NCI-H82 treated with DMSO at 0.1 percent for 48 hours (cell line): ENCODE data around the gene SOD1.

Source experiments
- DNase-seq: peaks from one replicate; lab custom pipeline; 2025; ENCODE audit not compliant: unreplicated experiment; lab: John Stamatoyannopoulos, UW

Gene SOD1

DNA sequence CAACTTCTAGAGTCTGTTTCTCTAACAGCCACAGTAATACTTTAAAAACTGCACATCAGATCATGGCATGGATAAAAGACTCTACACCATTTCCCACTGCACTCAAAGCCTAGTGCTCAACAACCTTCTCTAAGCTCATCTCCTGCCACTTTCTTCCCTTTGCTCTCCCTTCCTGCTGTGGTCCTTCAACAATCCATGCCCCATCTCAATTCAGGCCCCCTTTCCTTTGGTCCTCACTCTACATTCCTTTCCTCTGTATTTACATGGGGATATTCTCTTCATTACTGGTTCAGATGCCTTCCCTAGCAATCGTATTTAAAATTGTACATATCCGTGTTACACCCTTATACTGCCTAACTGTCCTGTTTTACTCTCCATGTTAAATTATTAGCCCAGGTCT lies 19.0 kb downstream of the SOD1 start:
- DNase-seq, result no peak

DNA sequence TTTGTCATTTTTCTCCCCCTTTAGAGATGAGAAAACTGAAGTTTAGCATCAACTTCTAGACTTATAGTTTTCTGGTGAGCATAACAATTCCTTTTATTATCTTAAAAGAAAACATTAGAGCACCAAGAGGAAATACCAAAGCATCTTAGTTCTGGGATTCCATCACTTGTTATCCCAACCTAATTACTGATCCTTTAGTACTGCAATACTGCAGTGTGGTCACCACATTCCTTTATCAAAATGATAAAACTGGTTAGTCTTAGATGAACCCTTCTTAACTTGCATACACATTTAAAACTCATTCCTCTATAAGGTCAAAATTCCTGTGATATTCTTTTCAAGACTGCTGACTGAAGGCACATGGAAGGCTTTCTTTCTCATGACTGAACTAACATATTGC lies 23.1 kb downstream of the SOD1 start:
- DNase-seq, result no peak

DNA sequence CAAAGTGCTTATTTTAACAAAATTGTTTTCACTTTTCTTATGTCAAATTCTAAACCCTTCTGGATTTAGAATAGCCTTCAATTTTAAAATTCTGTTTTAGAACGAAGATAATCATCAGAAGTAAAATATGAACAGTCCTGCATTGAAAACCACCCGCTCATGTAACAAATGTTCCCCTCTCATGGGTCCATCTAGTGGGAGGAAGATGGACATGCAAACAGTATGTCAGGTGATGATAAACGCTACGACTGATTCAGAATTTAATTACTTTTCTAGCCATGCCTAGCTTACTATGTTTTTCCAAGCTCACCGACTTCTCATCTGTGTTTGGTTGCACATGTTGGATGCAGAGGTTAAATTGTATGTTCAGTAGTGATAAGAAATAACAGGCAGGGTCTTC lies 23.5 kb downstream of the SOD1 start:
- no peak for DNase-seq

DNA sequence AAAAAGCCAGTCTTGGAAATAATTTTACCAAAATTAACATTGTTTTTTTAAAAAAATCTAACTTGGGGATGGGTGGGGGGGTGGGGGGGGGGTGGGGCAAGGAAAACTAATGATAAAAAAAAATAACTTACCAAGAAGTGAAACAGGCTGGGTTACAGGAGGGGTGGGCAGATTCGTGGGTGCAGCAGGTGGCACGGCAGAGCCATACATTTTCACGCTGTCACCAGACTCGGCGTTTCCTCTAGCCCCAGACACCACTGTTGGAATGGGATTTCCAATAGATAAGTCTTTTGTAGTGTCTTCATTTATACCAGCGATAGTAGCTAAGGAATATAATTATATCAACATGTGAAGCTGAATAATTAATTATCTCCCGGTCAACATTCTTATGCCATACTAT lies 25.4 kb downstream of the SOD1 start:
- no peak for DNase-seq

DNA sequence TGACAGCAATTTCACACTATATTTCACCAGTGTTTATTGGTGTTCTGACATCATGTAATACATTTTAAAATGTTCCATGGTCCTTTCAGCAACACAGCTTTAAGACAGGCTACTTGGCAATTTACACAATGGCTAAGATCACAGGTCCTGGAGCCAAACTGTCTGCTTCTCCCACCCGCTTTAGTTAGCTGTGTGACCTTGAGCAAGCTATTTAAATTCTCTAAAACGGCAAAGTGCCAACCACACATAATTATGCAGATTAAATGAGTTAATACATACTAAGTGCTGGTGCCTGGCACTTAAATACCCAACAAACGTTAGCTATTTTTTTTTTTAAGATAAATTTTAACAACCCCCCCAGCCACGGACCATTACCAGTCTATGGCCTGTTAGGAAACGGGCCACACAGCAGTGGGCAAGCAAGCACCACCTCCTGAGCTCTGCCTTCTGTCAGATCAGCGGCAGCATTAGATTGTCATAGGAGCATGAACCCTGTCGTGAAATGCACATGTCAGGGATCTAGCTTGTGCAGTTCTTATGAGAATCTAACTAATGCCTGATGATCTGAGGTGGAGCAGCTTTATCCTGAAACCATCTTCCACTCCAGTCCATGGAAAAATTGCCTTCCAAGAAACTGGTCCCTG lies 26.9 kb downstream of the SOD1 start:
- no peak for DNase-seq

DNA sequence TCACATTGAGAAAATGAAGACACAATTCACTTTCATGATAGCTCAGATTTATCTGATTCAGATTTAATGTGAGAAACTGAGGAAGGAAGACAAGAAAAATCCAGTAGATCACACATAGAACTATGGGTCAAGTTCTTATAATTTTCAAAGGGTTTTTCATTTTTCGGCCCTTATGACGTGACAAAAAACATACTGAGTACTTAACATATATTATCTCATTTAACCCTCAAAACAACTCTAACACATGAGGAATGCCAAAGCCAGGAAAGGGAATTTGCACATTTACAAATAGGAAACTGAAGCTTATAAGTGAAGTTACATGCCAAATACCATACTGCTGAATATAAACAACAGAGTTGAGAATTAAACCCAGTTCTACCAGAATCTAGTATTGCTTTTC lies 27.6 kb downstream of the SOD1 start:
- DNase-seq, result no peak

DNA sequence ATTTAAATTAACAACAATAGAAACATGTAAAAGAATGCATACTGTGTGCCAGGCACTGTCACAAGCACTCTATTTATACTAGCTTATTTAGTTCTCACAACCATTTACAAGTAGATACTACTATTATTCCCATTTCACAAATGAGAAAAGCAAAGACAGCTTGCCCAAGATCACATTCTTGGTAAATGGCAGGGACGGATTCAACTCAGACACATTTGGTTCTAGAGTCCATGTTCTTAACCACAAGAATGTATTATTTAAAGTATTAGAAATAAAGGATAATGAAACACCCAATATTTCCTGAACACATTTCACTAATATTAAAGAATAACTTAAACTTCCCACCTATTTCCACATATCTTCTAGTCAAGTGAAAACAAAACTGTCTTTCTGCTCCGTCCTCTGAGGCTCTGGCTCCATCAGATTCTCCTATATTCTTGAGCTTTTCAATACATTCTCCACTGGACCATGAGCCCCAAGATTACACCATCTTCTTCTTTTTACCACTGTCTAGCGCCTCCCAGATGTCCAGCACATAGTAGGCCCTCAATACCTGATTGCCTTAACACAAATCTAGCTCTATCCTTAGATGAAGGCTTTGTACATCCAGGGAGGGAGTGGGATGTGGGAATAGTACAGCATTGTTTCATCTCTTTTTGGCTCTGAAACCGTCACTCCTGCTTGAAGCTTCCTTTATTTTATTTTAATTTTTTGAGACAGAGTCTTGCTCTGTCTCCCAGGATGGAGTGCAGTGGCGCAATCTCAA lies 29.3 kb downstream of the SOD1 start:
- DNase-seq, result no peak

DNA sequence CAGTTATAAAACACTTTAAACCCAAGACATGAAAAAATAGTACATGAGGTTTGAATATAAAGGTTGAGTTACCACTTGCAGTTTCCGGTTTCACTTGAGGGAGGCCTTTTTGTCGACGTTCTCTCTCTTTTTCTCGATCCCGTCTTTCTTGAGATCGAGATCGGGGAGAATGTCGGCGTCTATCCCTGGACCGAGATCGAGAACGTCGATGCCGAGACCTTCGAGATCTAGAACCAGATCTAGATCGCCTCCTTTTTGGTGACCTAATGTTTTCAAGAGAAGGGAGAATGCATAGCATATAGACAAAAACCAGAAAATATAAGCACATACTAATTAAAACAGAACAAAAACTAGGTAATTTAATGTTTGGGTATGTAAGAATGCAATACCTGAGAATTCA lies 33.7 kb downstream of the SOD1 start:
- DNase-seq, result no peak

DNA sequence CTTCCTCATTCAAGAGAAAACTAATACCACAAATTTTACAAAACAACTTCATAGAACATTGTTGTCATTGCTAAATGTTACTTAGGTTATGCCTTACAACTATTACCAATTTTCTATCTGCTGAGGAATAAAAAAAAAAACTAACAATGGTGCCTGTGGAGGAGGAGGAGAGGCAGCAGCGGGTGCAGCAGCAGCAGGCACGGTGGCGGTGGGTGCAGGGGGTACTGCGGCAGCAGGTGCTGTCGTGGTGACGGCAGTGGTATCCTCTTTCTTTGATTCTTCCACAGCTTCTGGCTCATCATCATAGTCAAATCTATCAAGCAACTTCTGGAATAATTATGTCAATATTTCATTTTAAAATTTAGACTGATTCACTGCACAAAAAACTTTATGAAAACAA lies 36.9 kb downstream of the SOD1 start:
- no peak for DNase-seq

DNA sequence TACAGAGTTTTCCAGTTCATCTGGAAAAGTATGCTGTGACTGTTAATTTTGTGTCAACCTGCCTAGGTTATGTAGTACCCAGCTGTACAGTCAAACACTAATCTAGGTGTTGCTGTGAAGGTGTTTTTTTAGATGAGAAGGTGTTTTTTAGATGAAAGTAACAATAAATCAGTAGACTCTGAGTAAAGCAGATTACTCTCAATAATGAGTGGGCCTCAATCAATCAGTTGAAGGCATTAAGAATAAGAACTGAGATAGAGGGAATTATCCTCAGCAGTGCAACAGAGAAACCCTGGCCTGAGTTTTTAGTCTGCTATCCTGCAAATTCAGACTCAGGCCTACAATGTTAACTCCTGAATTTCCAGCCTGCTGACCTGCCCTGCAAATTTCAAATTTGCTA lies 39.0 kb downstream of the SOD1 start:
- DNase-seq, result no peak

DNA sequence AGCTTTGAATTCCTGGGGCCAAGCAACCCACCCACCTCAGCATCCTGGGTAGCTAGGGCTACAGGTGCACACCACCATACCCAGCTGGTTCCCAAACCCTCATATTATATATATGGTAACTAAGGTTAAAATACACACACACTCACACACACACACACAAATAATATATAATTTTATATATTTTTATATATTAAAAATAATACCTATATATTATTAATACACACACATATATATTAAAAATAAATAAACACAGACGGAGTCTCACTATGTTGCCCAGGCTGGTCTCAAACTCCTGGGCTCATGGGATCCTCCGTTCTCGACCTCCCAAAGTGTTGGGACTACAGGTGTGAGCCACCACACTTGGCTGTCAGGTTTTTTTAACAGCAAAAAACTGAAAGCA lies 40.5 kb downstream of the SOD1 start:
- no peak for DNase-seq

DNA sequence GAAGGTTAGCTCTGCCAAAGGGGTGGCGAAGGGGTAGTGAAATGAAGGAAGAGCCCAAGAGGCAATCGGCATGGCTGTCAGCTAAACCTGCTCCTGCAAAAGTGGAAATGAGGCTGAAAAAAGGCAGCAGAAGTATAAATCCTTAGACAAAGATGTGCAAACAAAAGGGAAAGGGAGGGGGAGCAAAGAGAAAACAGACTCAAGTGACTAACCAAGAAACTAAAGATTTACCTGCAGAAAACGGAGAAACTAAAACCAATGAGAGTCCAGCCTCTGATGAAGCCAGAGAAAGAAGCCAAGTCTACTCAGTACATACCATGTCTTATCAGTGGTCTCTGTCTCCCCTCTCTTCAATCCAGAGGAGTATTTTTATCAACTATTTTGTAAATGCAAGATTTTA lies 47.1 kb downstream of the SOD1 start:
- no peak for DNase-seq

DNA sequence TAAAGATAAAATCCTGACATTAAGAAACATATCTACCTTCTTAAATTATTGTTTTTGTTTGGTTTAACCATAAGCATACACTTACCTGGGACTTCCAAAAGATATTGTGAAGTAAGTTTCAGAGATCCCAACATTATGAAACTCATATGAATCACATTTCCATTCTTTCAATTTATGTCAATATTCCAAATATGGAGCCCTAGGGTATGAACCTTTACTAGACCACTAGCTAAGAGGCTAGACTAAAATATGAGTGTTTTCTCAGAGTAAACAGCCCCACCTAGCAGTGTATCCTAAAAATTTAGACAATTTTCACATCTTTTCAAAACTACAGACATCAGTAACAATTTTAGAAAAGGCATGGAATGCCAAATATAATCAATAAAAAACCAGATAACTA lies 48.0 kb downstream of the SOD1 start:
- DNase-seq, result no peak

DNA sequence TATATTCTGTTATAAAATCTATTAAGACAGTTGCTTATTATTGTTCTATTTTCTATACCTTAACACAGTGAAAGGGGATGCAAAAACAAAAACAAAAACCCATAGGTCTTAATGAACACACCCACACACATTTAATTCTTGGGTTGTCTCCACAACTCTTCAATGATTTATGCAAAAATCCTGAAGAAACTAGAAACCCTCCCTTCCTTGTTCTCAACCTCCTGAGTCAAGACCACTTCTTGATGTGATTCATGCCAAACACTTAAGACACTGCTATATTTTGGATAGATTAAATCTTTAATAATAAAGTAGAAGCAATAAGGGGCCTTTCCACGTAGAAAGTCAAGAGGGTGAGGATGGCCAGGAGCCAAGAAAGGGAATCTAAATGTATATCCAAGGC lies 49.0 kb downstream of the SOD1 start:
- DNase-seq, result no peak

DNA sequence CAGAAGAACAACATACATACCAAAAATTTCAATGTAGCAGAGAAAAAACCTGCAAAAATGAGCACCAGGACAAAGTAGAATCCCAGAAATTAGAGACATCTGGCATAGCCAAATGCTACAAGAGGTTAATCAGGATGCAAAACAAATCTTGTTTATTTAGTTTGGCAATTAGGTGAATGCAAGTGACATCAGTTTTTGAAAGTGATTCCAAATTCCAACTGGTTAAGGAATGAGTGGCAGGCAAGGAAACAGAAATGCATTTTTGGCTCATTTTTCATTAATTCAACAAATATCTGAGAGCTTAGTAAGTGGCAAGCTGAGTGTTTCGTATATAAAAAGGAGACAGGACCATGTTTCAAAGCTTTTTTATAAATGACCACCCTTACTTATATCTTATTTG lies 51.1 kb downstream of the SOD1 start:
- DNase-seq, result no peak

DNA sequence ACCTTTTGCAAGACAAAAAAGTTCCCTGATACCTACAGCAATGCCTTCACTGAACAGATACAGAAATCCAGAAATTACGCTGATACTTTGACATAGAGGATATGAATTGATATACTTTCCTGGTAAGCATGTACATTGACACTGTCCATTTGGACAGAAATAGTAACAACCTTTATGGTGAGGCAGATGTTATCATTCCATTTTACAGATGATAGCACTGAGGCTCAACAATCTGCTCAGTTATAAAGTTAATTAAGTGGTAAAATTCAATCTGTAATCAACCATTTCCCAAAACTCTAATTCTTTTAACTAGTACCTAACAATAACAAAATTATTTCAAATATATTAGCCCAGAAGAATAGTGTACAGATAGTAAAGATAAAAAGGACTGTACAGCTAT lies 51.8 kb downstream of the SOD1 start:
- DNase-seq, result no peak

DNA sequence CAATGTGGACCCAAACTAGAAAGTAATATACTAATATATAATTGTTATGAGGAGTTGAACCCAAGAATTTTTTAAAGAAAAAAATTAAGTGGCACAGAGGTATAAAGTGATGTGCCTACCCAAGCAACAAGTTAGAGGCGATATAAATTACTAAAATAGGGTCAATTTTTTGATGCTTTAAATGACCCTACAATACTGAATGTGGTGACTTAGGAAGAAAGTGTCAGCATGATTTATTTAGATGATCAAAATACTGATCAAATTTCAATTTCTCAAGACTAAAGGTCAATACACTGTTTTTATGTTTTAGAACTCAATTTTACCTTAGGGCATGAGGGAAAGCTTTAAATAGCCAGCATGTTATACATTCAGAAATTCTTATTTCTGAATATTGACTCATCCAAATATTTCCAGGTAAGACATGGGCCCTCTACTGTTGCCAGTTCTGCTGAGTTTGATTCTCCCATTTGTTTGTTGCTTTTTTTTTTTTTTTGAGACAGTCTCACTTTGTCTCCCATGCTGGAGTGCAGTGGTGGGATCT lies 52.3 kb downstream of the SOD1 start:
- no peak for DNase-seq

DNA sequence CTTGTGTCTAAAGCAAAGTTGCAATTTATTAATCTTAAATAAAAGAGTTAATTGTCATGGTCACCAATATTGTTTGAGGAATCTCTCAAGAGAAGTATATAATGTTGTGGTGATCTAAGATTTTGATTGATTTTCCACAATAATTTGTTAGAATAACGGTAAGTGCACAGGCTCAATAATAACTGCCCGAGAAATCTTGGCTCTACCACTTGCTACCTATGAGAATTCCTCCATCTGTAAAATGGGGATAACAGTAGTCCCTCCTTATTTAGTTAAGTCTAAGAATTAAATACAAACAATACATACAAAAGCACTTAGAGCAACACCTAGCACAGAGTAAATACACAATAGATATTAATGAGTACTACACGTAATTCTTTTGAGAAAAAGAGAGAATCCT lies 53.6 kb downstream of the SOD1 start:
- DNase-seq, result no peak

DNA sequence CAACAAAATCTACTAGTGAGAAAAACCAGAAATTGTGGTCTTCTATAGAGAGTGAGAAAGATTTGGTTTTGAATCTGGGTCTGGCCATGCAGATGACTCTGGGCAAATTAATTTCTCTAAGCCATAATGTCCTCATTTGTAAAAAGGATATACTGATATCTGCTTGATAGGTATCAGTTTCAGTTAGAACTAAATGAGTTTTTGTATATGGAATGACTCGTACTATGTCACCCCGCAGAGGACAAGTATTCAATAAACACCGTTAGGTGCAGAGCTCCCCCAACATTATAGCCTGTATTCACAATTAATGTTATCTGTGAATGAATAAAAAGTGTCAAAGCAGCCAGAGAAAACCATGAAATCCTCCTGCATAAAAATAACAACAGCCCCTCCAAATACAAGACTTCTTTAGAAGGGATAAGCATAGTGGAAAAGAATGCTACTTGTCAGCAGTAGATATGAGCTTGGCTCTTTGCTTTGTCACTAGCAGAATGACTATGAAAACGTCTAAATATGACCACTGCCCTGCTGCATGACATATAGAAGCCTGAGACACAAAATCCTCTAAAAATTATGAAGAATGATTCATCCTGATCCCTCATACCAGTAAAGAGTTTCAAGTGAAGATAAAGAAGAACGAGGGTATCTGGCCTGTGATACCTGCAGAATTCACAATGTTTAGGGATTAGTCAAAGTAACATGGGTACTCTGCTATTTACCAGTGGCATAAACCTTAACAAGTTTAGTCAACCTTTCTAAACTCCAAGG lies 54.7 kb downstream of the SOD1 start:
- no peak for DNase-seq

DNA sequence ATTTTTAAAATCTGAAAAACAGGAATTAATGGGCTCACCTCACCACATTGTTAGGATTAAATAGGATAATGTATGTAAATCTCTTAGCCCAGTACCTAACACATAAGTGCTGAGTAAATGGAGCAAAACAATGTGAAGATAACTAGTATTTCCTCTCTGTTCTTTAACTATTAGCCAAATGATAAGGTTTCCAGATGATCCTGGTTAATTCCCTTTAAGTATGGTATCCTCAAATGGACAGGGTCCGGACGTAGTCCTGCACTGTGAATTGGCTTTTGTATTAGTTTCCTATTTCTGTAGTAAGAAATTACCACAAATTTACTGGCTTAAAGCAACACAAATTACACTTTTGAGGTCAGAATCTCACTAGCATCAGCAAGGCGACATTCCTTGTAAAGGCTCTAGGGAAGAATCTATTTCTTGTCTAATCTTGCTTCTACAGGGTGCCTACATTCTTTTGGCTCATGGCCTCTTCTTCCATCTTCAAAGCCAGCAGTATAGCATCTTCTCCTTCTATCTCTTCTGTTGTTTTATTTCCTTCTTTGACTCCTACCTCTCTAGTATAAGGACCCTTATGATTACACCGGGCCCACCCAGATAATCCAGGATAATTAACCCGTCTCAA lies 55.4 kb downstream of the SOD1 start:
- no peak for DNase-seq

DNA sequence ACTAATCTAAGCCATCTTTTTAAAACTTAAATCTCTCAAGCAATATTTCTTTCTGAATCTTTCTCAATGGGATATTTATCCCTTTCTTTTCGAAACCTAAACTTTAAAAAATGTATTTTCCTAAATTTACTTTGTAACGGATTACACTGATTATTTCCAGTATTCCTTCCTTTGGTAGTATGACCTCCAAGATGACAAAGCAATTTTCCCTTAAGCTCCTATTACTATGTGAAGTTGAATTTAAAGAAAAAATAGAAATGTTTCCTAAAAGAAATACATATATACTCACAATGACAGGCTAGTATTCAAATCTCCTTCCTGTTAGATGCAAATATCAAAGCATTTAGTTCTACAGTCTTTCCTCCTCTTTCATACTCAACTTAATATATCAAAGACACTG lies 56.6 kb downstream of the SOD1 start:
- DNase-seq, result no peak
